Fibroblast of mammary gland (primary cell): ENCODE results near the gene PARD6G.

Source experiments
- DNase-seq: peaks from one replicate; pipeline ENCODE4 v3.0.0-alpha.2; 2010; ENCODE audit warnings: low read depth
- H3K4me3 ChIP-seq: 2 replicates; pipeline ENCODE4 v1.5.1; 2011; ENCODE audit warnings: low read depth, mild to moderate bottlenecking, low read length, moderate library complexity; ENCODE audit not compliant: control insufficient read depth
- CTCF ChIP-seq: conservative IDR thresholded peaks from 2 replicates; pipeline ENCODE4 v1.5.1; 2011; ENCODE audit warnings: low read depth, low read length, inconsistent platforms; ENCODE audit not compliant: control insufficient read depth, insufficient read depth

The PARD6G gene

GRCh38 chr18:80183273-80184050 is 63.9 kb downstream of the PARD6G start:
- DNase-seq = no peak
- no peak for TF ChIP-seq CTCF
- no peak overlapping the region for H3K4me3 ChIP-seq

GRCh38 chr18:80182855-80183254 is 64.5 kb downstream of the PARD6G start:
- H3K4me3 ChIP-seq = no peak overlapping the region
- no peak for DNase-seq
- no peak for TF ChIP-seq CTCF

- no peak overlapping the region for H3K4me3 ChIP-seq
- TF ChIP-seq CTCF = no peak
- no peak for DNase-seq
Observed at GRCh38 chr18:80181642-80182461, 65.5 kb downstream of the PARD6G start.

GRCh38 chr18:80180778-80181564 is 66.3 kb downstream of the PARD6G start:
- no peak for TF ChIP-seq CTCF
- no peak for DNase-seq
- no peak overlapping the region for H3K4me3 ChIP-seq

- H3K4me3 ChIP-seq = no peak overlapping the region
- DNase-seq = no peak
- TF ChIP-seq CTCF = no peak
Observed at GRCh38 chr18:80179857-80180558, 67.3 kb downstream of the PARD6G start.

- no peak for DNase-seq
- no peak overlapping the region for H3K4me3 ChIP-seq
- no peak for TF ChIP-seq CTCF
Observed at GRCh38 chr18:80178935-80179818, 68.1 kb downstream of the PARD6G start.
